Measurements from ENCODE around the gene DOCK2.

Gene DOCK2

GRCh38 chr5:169803077-169803981, 166.3 kb downstream of the DOCK2 start:
- Histone ChIP-seq H4K20me1 (ENCODE audit: control insufficient read depth, insufficient read depth, low read depth, low read length) (no peaks in the 10 kb centered on the region), H3F3A (ENCODE audit: control insufficient read depth, insufficient read depth) (0 out of 2 replicates have a peak, but pooled peaks cover 2% of the 10 kb centered on the region), H3K79me2 (ENCODE audit: control insufficient read depth, low read length) (no peaks in the 10 kb centered on the region), H3K9me3 (ENCODE audit: control insufficient read depth, insufficient read depth, low read length) (no peaks in the 10 kb centered on the region), H3K4me1 (ENCODE audit: control insufficient read depth, low read length) (no peaks in the 10 kb centered on the region), H3K27ac (ENCODE audit: low read depth, low read length) (no peak overlapping the region), H3K4me2 (ENCODE audit: low read length) (no peak overlapping the region), H3K4me3 (ENCODE audit: low read length) (no peak overlapping the region), H3K27me3 (ENCODE audit: control insufficient read depth, low read length) (no peaks in the 10 kb centered on the region), H3K36me3 (ENCODE audit: control insufficient read depth, low read length) (peaks cover 64% of the 10 kb centered on the region), H3K9me2 (replicated peaks; ENCODE audit: control insufficient read depth, low read length) (no peaks in the 10 kb centered on the region)
- TF ChIP-seq CTCF (IDR thresholded peaks at IDR 0.05; ENCODE audit: low read depth, low read length, poor library complexity, severe bottlenecking) (no peak), EZH2phosphoT487 (IDR thresholded peaks at IDR 0.05; ENCODE audit: borderline replicate concordance, low read length) (no peak)

- H3K36me3 ChIP-seq (ENCODE audit: control insufficient read depth, low read length) = peaks cover 58% of the 10 kb centered on the region
- no peaks in the 10 kb centered on the region; the same call in 1 of the 2 replicates for H3K79me2 ChIP-seq (ENCODE audit: control insufficient read depth, low read length)
- TF ChIP-seq CTCF (IDR thresholded peaks at IDR 0.05; ENCODE audit: low read depth, low read length, poor library complexity, severe bottlenecking) (no peak), EZH2phosphoT487 (IDR thresholded peaks at IDR 0.05; ENCODE audit: borderline replicate concordance, low read length) (no peak)
- no peaks in the 10 kb centered on the region for H3F3A ChIP-seq (ENCODE audit: control insufficient read depth, insufficient read depth)
- no peak overlapping the region for H3K4me2 ChIP-seq (ENCODE audit: low read length)
- no peak overlapping the region for H3K4me3 ChIP-seq (ENCODE audit: low read length)
- no peaks in the 10 kb centered on the region for H3K9me2 ChIP-seq (replicated peaks; ENCODE audit: control insufficient read depth, low read length)
- H4K20me1 ChIP-seq (ENCODE audit: control insufficient read depth, insufficient read depth, low read depth, low read length) = no peaks in the 10 kb centered on the region
- no peaks in the 10 kb centered on the region for H3K9me3 ChIP-seq (ENCODE audit: control insufficient read depth, insufficient read depth, low read length)
- H3K4me1 ChIP-seq (ENCODE audit: control insufficient read depth, low read length) = no peaks in the 10 kb centered on the region
- no peaks in the 10 kb centered on the region for H3K27me3 ChIP-seq (ENCODE audit: control insufficient read depth, low read length)
- H3K27ac ChIP-seq (ENCODE audit: low read depth, low read length) = no peak overlapping the region
Observed at GRCh38 chr5:169804861-169805260, 167.8 kb downstream of the DOCK2 start.

- Histone ChIP-seq H3K79me2 (ENCODE audit: control insufficient read depth, low read length) (no peaks in the 10 kb centered on the region; the same call in 1 of the 2 replicates), H4K20me1 (ENCODE audit: control insufficient read depth, insufficient read depth, low read depth, low read length) (no peaks in the 10 kb centered on the region), H3K9me3 (ENCODE audit: control insufficient read depth, insufficient read depth, low read length) (no peaks in the 10 kb centered on the region), H3F3A (ENCODE audit: control insufficient read depth, insufficient read depth) (no peaks in the 10 kb centered on the region), H3K4me3 (ENCODE audit: low read length) (no peak overlapping the region), H3K9me2 (replicated peaks; ENCODE audit: control insufficient read depth, low read length) (no peaks in the 10 kb centered on the region), H3K27ac (ENCODE audit: low read depth, low read length) (no peak overlapping the region), H3K4me2 (ENCODE audit: low read length) (no peak overlapping the region), H3K27me3 (ENCODE audit: control insufficient read depth, low read length) (no peaks in the 10 kb centered on the region), H3K4me1 (ENCODE audit: control insufficient read depth, low read length) (no peaks in the 10 kb centered on the region), H3K36me3 (ENCODE audit: control insufficient read depth, low read length) (peaks cover 59% of the 10 kb centered on the region)
- TF ChIP-seq EZH2phosphoT487 (IDR thresholded peaks at IDR 0.05; ENCODE audit: borderline replicate concordance, low read length) (no peak), CTCF (IDR thresholded peaks at IDR 0.05; ENCODE audit: low read depth, low read length, poor library complexity, severe bottlenecking) (no peak)
Observed at GRCh38 chr5:169805527-169805934, 168.5 kb downstream of the DOCK2 start.

Measured in DOHH2 (cell line).